Body of pancreas (tissue), 4 donors: ENCODE data around the gene TCHP. TPM values are rescaled to one million over a fixed set of nuclear protein-coding genes. Genes with fewer than 3 reads are reported as not detected.

Experiments
- ATAC-seq: fragments of 150-250 bp; one replicate; pipeline ENCODE4 v1.9.1; 2016
- DNase-seq, 4 donors: peaks; one replicate each; pipeline ENCODE4 v3.0.0-alpha.2; 2019
- H3K27ac ChIP-seq, 4 donors: fragments of 200-600 bp; sonication (generic); 1 replicate in 3 of 4; 2 replicates in 1 of 4; pipeline versions ENCODE4 v1.5.1 to v1.6.1; 2016 to 2019; ENCODE audit warnings: mild to moderate bottlenecking in 1 of 4, mixed read lengths in 1 of 4, moderate library complexity in 1 of 4
- H3K27me3 ChIP-seq, 2 donors: fragments of 200-600 bp; sonication (generic); one replicate each; pipeline ENCODE4 v1.6.0; 2016; ENCODE audit warnings: mild to moderate bottlenecking in 1 of 2
- H3K36me3 ChIP-seq, 2 donors: fragments of 200-600 bp; sonication (generic); replicated peaks in 1 of 2; 2 replicates each; pipeline ENCODE4 v1.5.1; 2016; ENCODE audit warnings: low read depth in 2 of 2; ENCODE audit not compliant: insufficient read depth in 1 of 2
- H3K4me1 ChIP-seq: fragments of 200-600 bp; sonication (generic); one replicate; pipeline ENCODE4 v1.6.0; 2016
- H3K4me3 ChIP-seq, 2 donors: fragments of 200-600 bp; sonication (generic); 1 replicate in 1 of 2; 2 replicates in 1 of 2; pipeline ENCODE4 v1.5.1; 2016 to 2019
- H3K9me3 ChIP-seq, 3 donors: fragments of 200-600 bp; sonication (generic); 1 replicate in 2 of 3; 2 replicates in 1 of 3; pipeline ENCODE4 v1.5.1; 2016
- CTCF ChIP-seq, 7 experiments: fragments of 450-650 bp in 4 of 7; fragments of 200-600 bp in 3 of 7; sonication (generic) in 3 of 7; IDR thresholded peaks; one replicate each; pipeline ENCODE4 v1.5.1; 2016 to 2019; ENCODE audit warnings: antibody characterized with exemption in 7 of 7
- POLR2A ChIP-seq, 3 donors: fragments of 450-650 bp; IDR thresholded peaks; one replicate each; pipeline ENCODE4 v1.6.1; 2016; ENCODE audit warnings: antibody characterized with exemption in 3 of 3, mild to moderate bottlenecking in 2 of 3
- WGBS, 2 donors: methylation state at CpG; one replicate each; pipeline ENCODE4 v1.1.5; 2017; 5-methylcytosine and 5-hydroxymethylcytosine counted together
- intact Hi-C: fragments of 100-400 bp; cut with DNase I; formaldehyde crosslinking; loops from one replicate; pipeline ENCODE4 v1.15.1; 2023
- total RNA-seq, 2 donors: library from RNA; depleted of rRNA; stranded (reverse); fragments of >200 nt; gene quantifications; one replicate each; pipeline ENCODE4 v1.1.0, GENCODE V29; 2016

Gene TCHP
- total RNA-seq, 2 donors from 2014 or later: 29.3 to 72.2 TPM

GRCh38 chr12:109953656-109954055, 53.6 kb downstream of the TCHP start:
- ATAC-seq: no peak
- H3K4me3 ChIP-seq: no peak overlapping the region
- no peak for DNase-seq
- no peaks in the 10 kb centered on the region for H3K9me3 ChIP-seq
- H3K27me3 ChIP-seq: no peaks in the 10 kb centered on the region
- peak overlapping the region in 3 of 4 donors; percentile 72 to 88 (median 85) for H3K27ac ChIP-seq
- 67 to 69% methylated on average over 5 of the region's 5 CpGs for WGBS, 2 donors
- peaks cover 59% of the 10 kb centered on the region for H3K4me1 ChIP-seq
- TF ChIP-seq POLR2A (IDR thresholded peaks at IDR 0.05) (no peak), CTCF (IDR thresholded peaks at IDR 0.05) (no peak)
- intact Hi-C loops: no loop called here
- H3K36me3 ChIP-seq: peaks cover 0 to 12% of the 10 kb centered on the region in 2 donors

GRCh38 chr12:109958374-109958773, 58.3 kb downstream of the TCHP start:
- Histone ChIP-seq H3K27ac (peak overlapping the region in 1 of 4 donors; percentile 13), H3K27me3 (no peaks in the 10 kb centered on the region), H3K4me3 (no peak overlapping the region), H3K4me1 (peaks cover 12% of the 10 kb centered on the region), H3K9me3 (no peaks in the 10 kb centered on the region), H3K36me3 (peaks cover 0 to 17% of the 10 kb centered on the region in 2 donors)
- ATAC-seq (no peak), DNase-seq (no peak)
- 97 to 100% methylated on average over 7 of the region's 7 CpGs for WGBS, 2 donors
- TF ChIP-seq POLR2A (IDR thresholded peaks at IDR 0.05) (no peak), CTCF (IDR thresholded peaks at IDR 0.05) (no peak)
- intact Hi-C loops: no loop called here

GRCh38 chr12:109959411-109960093, 59.5 kb downstream of the TCHP start:
- ATAC-seq (no peak), DNase-seq (no peak)
- Histone ChIP-seq H3K27me3 (no peaks in the 10 kb centered on the region), H3K4me1 (peaks cover under 1% of the 10 kb centered on the region), H3K36me3 (peaks cover 0 to 17% of the 10 kb centered on the region in 2 donors), H3K4me3 (no peak overlapping the region), H3K9me3 (no peaks in the 10 kb centered on the region), H3K27ac (no peak overlapping the region)
- TF ChIP-seq CTCF (IDR thresholded peaks at IDR 0.05) (no peak), POLR2A (IDR thresholded peaks at IDR 0.05) (no peak)
- 94 to 96% methylated on average over 8 of the region's 8 CpGs for WGBS, 2 donors
- intact Hi-C loops: no loop called here

GRCh38 chr12:109961201-109961600, 61.1 kb downstream of the TCHP start:
- Histone ChIP-seq H3K36me3 (peaks cover 0 to 19% of the 10 kb centered on the region in 2 donors), H3K4me1 (no peaks in the 10 kb centered on the region), H3K27ac (peak overlapping the region in 1 of 4 donors; percentile 3), H3K4me3 (no peak overlapping the region), H3K27me3 (no peaks in the 10 kb centered on the region), H3K9me3 (no peaks in the 10 kb centered on the region)
- 75 to 76% methylated on average over 13 to 14 of the region's 14 CpGs for WGBS, 2 donors
- DNase-seq: peak in 1 of 4 donors; percentile 21
- intact Hi-C loops: no loop called here
- TF ChIP-seq POLR2A (IDR thresholded peaks at IDR 0.05): no peak
- no peak for TF ChIP-seq CTCF (IDR thresholded peaks at IDR 0.05)
- ATAC-seq: no peak

GRCh38 chr12:109961612-109962011, 61.5 kb downstream of the TCHP start:
- H3K27ac ChIP-seq: peak overlapping the region in 1 of 4 donors; percentile 3
- no peak for DNase-seq
- WGBS, 2 donors: 57 to 62% methylated on average over 6 of the region's 6 CpGs
- peaks cover 0 to 19% of the 10 kb centered on the region in 2 donors for H3K36me3 ChIP-seq
- H3K4me1 ChIP-seq: no peaks in the 10 kb centered on the region
- no peaks in the 10 kb centered on the region for H3K27me3 ChIP-seq
- intact Hi-C loops: no loop called here
- ATAC-seq: no peak
- H3K4me3 ChIP-seq: no peak overlapping the region
- no peaks in the 10 kb centered on the region for H3K9me3 ChIP-seq
- TF ChIP-seq POLR2A (IDR thresholded peaks at IDR 0.05) (no peak), CTCF (IDR thresholded peaks at IDR 0.05) (no peak)
